NCI-H1417 treated with DMSO at 0.1 percent for 48 hours (cell line): ENCODE results near the gene COL6A2.
"Not testable (repeated sequence)": the region's sequence is repeated elsewhere in the genome, so short reads cannot be mapped to it uniquely, and the experiment has no call there.

ENCODE experiments used
- DNase-seq: peaks from one replicate; lab custom pipeline; 2025; lab: John Stamatoyannopoulos, UW

COL6A2 gene

DNA sequence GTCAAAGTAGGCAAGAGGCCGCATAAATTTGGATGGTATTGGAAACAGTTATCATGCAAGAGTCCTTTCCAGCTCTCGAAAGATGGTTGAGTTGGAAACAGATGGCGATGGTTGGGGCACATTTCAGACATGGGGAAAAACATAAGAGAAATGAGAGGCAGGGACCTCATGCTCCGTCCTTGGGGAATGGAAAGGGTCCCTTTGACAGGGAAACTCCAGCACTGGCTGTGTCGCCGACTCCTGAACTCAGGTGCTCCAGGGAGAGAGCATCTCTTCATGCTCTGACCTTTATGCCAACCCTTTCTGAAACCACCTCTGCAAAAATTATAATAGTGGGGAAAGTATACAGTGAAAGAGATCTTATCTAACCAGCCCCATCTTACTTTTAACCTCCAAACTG is 36.8 kb upstream of the COL6A2 start:
- no peak for DNase-seq

DNA sequence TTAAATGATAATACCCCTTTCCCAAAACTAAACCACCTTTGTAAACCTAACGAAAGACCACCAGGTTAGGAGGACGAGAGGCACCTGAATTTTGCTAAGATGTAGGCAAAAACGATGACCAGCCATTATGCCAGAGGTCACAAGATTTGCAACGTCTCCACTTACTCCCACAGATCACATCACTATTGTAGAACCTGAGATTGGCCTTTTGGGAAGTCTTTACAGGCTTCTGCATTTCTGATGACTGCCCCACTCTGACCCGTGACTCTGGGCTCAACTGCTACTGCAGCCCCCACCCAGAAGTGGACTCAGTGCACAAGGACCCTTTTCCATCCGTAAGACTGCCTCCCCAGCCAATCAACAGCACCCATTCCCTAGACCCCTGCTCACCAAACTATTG is 36.4 kb upstream of the COL6A2 start:
- DNase-seq: no peak

DNA sequence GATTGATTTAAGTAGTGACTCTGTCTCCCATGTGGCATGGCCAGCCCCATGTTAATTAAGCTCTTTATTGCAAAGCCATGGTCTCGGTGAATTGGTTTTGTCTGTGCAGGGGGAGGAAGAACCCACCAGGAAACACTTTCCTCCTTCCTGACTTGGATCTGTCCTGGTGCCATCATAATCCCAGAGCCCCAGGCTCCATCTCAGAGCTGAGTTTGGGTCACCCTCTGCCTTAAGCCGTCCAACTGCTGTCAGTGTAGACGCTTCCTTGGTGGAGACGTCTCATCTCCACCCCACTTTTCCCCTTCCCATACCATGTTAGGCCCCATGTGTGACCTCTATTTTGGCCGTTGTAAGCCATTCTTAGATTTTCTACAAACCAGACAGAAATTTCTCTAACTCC is 36.0 kb upstream of the COL6A2 start:
- no peak for DNase-seq

DNA sequence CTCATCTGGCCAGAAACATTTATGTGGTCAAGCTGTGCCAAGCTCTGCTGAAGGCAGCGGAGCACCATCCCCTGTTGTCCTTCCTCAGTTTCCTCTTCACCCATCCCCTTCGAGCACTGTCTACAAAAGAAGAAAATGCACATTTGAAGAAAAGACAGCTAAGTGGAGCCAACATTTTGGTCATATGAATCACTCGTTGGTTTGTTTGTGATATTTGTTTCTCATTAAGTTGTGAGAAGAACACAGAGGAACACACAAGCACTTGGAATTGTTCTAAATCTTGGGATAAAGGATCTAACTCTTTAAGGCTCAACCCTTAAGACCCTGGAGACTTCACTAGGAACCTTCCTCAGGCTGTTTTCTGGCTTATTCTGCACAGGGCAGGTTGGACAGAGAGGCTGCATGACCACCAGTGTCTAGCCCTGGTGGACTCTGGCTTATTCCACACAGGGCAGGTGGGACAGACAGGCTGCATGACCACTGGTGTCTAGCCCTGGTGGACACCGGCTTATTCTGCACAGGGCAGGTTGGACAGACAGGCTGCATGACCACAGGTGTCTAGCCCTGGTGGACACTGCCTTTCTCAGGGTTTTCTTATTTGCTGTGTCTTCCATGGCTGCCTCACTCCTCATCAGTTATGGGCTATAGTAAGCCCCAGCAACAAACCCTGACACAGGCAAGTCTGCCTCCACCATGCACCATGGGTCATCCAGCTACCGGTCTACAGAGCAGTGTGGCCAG is 35.3 kb upstream of the COL6A2 start:
- DNase-seq: no peak

DNA sequence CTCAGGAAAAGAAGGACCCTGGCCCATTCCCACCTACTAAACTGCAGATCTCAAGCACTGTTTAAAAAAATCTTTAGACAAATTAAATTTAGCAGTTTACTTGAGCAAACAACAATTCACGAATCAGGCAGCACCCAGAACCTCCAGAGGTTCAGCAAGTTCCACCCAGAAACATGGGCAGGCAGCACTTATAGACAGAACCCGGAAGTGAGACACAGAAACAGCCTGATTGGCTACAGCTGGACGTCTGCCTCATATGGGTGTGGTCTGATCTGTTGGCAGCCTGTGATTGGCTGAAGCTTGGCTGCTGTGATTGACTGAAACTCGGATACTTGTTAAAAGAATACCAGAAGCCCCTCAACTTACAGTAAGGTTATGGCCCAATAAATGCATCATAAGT is 34.7 kb upstream of the COL6A2 start:
- no peak for DNase-seq

DNA sequence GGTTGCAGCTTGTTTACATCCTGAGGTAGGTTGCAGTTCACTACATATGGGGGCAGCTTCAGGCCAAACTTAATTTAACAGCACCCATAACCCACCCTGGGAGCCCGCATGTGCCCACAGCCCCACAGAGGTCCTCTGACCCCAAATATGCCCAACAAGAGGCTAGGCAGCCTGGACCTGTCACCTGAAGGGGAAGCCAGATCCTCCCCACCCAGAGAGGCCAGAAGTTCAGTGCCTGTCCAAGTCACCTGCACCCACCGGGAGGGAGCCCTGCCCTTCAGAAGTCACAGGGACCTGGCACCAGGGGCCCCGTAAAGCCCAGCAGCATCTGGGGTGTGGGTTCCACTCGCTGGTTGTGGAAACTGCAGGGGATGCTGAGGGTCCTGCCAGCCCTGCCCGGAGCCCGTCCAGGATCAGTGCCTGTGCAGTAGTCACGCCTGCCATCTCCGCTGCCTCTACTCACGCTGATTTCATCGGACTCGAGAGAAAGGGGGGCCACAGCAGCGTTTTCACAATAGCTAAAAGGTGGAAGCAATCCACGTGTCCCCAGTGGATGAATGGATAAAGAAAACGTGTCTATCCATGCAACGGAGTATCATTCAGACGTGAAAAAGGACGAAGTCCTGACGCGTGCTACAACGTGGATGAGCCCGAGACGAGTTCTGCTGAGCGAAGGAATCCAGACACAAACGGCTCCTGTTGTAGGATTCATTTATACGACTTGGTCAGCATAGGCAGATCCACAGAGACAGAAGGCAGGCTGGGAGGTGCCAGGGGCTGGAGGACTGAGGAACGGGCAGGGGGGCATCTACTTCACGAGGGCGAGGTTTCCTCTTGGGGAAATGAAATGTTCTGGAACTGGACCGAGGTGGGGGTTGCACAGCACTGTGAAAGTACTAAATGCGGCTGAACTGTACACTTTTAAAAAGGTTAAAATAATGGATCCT is 33.9 kb upstream of the COL6A2 start:
- no peak for DNase-seq

DNA sequence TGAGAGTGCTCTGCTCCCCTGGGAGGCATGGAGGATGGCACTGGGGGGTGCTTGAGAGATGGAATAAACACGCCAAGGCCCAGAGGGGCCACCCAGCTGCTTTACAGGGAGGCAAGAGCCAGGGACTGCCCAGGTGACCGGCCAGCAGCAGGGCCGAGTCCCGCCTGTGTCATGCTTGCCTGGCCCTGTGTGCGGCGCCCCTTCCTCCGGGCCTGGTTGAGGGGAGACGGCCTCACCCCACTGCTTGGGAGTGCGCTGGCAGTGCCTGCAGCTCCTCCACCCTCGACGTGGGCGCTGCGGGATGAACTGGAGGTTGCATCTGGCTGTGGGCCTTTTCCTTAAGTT is 33.1 kb upstream of the COL6A2 start:
- no peak for DNase-seq

DNA sequence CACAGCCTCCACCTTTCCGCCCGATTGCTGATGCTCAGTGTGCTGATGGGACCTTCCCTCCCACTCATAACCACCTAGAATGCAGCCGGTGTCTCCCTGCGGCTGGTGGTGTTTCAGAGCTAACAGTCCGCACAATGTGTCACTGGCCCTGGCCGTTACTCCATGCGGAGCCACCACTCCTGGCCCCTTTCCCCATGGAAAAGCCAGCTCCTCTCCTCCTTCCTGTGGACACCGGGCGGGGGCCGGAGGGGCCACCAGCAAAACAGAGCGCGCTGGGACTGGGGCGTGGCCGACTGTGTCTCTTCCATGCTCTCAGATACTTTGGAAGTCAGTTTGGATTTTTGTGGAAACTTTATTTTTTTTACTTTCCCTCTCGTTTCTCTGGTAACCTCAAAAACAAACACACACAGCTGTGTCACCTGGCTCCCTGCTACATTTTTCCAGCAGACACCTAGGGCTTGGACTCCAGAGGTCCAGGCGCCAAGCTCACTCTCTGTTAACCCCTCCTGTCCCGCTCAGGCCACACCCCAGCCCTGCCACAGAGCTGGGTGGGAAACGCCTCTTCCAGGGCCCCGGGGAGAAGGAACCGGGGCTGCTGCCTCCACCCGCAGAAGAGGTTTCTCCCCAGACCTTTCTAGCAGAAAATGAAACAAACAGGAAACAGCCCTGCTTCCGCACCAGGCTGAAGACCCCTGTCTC is 32.5 kb upstream of the COL6A2 start:
- DNase-seq: no peak

DNA sequence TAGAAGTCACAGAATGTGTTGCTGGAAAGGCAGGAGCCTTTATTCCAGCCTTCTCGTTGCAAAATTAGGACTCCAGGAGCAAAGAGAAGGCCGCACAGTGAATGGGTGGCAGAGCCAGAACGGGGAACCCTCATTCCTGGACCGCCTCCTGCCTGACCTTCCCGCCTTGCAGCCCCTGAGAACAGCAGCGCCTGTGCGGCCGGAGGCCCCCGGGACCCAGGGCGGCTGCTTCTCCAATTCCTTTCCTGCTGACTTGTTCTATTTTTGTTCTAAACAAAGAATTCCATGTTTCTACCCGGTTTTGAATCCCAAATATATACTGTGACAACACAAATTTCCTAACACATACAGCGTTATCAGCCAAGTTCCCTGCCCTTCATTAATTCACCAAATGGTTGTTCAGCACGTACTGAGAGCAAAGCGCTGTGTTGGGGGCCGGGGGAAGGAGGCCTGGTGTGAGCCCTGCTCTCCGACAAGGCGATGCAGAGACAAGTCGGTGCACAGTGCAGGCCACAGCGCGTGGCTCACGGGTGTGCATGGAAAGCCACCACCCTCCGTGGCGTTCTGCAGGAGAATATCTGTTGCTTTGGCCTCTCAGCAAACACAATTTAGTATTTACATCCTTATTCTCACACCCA is 31.9 kb upstream of the COL6A2 start:
- no peak for DNase-seq

DNA sequence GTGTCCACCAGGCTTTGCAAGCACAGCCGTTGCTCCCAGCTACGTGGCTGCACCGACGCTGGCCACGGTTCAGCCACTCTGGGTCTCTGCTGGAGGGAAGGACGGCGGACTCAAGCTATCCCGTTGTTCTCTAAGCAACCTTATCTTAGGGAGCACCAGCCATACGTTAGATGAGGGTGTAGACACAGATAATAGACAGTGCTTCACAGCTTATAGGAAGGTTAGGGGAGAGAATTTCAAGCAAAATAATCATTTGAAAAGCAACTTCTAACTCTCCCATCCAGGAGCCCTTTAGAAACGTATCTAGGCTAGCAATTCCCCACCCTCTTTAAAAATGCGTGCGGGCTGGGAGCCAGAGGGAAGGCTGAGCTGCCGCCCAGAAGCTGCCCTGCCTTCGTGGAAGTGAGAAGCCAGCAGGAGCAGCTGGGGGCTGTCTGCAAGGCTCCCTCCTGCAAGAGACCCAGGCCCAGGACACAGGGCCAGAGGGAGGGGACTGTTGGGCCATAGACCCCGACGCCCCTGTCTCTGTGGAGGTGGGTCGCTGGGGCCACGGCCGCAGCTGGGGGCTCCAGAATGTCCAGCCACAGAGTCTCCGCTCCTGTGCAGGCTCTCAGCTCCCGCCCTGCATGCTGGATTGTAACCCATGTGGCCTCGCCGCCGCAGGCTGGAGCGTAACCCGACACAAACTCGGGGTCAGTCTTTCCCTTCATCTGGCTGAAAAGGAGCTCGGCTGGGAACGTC is 31.2 kb upstream of the COL6A2 start:
- DNase-seq: no peak

DNA sequence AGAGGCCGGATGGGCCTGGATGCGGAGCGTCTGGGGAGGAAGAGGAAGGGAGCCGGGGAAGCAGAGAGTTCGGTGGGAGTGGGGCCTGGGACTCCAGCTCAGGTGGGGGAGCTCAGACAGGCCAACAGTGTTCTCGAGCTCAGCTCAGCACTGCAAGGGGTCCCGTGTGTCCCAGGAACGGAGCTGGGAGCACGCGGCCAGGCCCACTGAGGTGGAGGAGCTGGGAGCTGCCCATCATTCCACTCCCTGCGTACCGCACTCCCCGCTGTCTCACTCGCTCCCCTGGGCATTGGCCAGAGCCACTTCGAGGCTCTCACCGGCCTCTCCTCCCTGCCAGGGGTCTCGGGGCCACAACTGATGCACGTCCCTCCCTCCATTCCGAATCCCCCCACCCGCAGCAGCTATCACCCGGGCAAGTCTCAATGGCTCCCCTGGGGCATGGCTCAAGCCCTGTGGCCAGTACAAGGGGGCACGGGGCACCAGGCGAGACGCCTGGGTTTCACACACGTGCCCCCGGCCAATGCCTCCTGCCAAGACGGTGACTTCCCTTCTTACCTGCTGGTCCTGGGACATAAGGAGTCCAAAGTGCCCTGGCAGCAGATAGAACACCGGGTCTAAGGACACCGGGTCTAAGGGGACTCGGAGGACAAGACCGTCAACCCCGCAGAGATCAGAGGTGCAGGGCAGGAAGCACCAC is 30.3 kb upstream of the COL6A2 start:
- no peak for DNase-seq

DNA sequence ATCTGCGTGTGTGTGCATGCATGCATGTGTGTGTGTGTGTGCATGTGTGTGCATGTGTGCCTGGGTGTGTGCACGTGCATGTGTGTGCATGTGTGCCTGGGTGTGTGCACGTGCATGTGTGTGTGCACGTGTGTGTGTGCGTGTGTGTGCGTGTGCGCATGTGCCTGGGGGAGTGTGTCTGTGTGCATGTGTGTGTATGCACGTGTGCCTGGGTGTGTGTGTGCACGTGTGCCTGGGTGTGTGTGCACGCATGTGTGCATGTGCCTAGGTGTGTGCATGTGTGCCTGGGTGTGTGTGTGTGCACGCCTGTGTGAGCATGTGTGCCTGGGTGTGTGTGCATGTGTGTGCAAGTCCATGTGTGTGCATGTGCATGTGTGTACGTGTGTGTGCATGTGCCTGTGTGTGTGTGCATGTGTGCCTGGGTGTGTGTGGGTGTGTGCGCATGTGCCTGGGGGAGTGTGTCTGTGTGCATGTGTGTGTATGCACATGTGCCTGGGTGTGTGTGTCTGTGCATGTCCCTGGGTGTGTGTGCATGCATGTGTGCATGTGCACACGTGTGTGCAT is 29.3 kb upstream of the COL6A2 start:
- no peak for DNase-seq

DNA sequence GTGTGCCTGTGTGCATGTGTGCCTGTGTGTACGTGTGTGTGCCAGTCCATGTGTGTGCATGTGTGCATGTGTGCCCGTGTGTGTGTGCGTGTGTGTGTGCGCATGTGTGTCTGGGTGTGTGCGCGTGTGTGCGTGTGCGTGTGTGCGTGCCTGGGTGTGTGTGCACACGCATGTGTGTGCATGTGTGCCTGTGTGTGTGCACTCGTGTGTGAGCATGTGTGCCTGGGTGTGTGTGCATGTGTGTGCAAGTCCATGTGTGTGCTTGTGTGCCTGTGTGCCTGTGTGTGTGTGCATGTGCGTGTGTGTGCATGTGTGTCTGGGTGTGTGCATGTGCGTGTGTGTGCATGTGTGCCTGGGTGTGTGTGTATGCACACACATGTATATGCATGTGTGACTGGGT is 28.7 kb upstream of the COL6A2 start:
- no peak for DNase-seq

DNA sequence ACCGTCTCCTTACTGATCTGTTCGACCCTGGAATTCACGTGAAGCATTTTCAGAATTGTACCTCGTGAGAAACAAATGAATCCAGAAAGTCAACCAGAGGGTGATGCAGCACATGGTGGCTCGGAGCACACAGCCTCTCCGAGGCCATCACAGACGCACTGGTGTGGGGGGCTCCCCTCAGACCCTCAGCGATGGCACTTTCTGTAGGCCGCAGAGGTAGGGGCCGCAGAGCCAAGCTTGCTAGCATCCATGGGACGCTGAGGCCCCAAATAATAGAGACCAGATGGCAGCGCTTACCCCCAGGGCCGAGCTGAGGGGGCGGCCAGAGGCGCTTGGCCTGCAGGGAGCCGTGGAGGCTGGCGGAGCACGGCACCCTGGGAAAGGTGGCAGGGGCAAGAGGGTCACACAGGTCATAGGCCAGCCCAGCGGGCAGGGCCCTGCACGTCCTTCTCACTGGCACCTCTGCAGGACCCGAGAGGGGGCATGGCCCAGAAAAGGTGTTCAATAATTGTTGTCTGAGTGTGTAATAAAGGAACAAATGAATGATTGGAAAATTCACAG is 28.1 kb upstream of the COL6A2 start:
- no peak for DNase-seq

DNA sequence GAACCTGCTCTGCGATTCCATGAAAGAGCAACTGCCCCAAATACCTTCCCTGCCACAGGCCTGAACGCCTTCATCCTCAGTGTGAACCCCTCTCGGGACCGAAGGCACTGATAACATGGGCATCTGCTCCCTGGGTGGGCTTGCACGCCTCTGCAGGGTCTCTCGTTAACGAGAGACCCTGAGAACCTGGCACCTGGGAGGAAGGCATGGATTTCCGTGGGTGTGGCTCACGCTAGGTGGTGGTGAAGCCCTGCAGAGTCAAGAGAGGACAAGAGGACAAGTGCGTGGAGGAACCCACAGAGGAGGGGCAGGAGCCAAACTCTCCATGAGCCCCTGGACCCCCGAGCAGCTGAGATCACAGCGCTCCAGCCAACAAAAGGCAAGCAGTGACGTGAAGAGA is 26.8 kb upstream of the COL6A2 start:
- no peak for DNase-seq

DNA sequence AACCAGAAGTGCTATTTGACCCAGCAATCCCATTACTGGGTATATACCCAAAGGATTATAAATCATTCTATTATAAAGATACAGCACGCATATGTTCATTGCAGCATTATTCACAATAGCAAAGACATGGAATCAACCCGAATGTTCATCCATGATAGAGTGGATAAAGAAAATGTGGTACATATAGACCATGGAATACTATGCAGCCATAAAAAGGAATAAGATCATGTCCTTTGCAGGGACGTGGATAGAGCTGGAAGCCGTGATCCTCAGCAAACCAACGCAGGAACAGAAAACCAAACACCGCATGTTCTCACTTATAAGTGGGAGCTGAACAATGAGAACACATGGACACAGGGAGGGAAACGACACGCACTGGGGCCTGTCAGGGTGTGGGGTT is 21.2 kb upstream of the COL6A2 start:
- not testable (repeated sequence) for DNase-seq

DNA sequence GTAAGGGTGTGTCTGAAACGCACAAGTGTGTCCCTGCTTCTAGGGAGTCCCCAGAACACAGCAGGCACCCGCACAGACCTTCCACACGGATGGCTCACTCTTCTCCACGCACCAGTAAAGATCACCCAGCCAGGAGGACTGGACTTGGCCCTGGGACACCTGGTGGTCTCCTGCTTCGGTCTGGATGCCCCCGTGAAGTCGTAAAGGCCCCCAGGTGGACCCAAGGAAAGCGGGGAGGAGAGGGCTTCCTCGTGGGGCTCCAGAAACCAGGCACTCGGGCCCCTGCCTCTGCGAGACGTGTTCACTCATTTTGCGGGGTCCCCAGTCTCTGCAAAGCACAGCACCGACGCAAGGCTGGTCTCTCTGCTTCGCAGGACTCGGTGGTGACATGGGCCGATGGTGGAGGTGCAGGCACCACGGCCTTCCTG is 20.2 kb upstream of the COL6A2 start:
- no peak for DNase-seq

DNA sequence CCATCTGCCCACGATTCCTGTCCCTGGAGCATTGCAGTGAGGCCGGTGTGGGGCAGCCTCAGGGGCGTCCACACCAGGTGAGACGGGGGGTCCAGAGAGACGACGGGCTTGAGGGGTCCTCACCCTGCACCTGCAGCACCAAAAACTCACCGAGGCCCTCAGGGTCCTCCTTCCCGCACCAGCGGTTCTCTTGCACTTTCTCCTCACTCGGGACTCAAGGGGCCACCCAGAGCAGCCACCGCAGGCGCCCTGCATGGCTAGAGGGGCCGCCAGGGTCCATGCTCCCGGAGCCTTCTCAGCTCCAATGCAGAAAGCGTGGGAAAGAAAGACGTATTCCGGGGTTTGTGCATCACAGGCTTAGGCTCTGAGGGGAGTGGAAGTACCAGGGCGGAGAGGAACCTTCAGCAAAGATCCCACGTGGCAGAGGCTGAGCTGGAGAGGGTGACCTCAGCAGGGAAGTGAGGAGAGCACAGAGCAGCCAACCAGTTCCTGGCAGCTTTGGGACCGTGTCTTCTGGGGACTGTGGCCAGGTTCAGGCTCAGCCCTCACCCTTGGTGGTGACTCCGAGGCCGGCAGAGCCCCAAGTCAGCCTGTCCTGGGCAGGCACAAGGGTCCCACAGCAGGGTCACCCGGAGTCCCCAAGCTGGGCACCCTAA is 19.5 kb upstream of the COL6A2 start:
- no peak for DNase-seq

DNA sequence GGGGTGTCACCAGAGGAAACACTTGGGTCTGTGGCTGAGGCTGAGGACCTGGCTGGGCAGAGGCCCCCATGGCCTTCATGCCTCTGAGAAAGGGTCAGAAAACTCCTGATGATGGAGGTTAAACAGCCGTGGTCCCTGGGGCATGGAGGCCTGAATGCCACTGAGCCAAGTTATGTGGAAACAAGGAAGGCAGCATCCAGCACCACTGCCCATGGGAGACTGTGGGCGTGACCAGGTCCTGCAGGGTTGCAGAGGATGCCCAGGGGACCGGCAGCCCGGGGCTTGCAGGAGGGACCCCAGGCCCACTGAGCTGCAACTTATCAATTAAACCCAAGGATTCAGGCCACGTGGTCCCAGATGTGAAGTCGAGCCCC is 18.9 kb upstream of the COL6A2 start:
- DNase-seq: no peak
